ENCODE data around the gene SHISAL1.

DNA sequence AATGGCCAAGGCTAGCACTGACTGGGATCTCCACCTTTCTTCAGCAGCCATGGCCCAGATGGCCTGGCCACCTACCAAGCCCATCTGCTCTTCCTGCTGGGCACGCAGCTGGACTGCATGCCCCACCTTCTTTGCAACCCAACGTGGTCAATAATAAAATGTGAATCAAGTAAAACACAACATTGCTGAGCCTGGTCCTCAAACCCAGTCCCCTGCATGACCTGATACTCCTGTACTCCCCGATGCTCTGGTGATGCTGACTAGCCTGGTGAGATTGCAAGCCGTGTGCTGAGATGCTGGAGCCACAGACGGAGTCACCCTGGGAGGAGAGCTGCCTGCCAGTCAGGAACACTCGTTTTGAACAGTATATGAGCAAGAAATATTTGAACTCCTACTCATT lies 98.0 kb downstream of the SHISAL1 start:
- TF ChIP-seq, protein P1, sequence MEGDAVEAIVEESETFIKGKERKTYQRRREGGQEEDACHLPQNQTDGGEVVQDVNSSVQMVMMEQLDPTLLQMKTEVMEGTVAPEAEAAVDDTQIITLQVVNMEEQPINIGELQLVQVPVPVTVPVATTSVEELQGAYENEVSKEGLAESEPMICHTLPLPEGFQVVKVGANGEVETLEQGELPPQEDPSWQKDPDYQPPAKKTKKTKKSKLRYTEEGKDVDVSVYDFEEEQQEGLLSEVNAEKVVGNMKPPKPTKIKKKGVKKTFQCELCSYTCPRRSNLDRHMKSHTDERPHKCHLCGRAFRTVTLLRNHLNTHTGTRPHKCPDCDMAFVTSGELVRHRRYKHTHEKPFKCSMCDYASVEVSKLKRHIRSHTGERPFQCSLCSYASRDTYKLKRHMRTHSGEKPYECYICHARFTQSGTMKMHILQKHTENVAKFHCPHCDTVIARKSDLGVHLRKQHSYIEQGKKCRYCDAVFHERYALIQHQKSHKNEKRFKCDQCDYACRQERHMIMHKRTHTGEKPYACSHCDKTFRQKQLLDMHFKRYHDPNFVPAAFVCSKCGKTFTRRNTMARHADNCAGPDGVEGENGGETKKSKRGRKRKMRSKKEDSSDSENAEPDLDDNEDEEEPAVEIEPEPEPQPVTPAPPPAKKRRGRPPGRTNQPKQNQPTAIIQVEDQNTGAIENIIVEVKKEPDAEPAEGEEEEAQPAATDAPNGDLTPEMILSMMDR (conservative IDR thresholded peaks at IDR 0.05 in 1 of 2, IDR thresholded peaks at IDR 0.05 in 1 of 2; ENCODE audit: extremely low read depth in 1 of 2, insufficient read depth in 1 of 2, low read depth in 1 of 2, low read length in 2 of 2): no peak
- TF ChIP-seq EZH2 (IDR thresholded peaks at IDR 0.05; ENCODE audit: borderline replicate concordance, low read length): no peak
